ENCODE measurements around the gene KCNMA1. TPM values are rescaled to one million over a fixed set of nuclear protein-coding genes. Genes with fewer than 3 reads are reported as not detected.

The KCNMA1 gene
- total RNA-seq, 1 experiment from 2014 or later, result 139 TPM

GRCh38 chr10:77378366-77379349 lies 258.9 kb downstream of the KCNMA1 start:
- no peak for DNase-seq (ENCODE audit: low read depth)

- no peak for DNase-seq (ENCODE audit: low read depth)
Observed at GRCh38 chr10:77377678-77378352, 259.8 kb downstream of the KCNMA1 start.

- peak; percentile 72 for DNase-seq (ENCODE audit: low read depth)
Observed at GRCh38 chr10:77377034-77377433, 260.6 kb downstream of the KCNMA1 start.

- no peak for DNase-seq (ENCODE audit: low read depth)
Observed at GRCh38 chr10:77374189-77374656, 263.4 kb downstream of the KCNMA1 start.

- peak; percentile 47 for DNase-seq (ENCODE audit: low read depth)
Observed at GRCh38 chr10:77371848-77372799, 265.5 kb downstream of the KCNMA1 start.

- DNase-seq (ENCODE audit: low read depth), result no peak
Observed at GRCh38 chr10:77371421-77371820, 266.2 kb downstream of the KCNMA1 start.

- DNase-seq (ENCODE audit: low read depth), result no peak
Observed at GRCh38 chr10:77368006-77368405, 269.6 kb downstream of the KCNMA1 start.

GRCh38 chr10:77363210-77363609 lies 274.4 kb downstream of the KCNMA1 start:
- no peak for DNase-seq (ENCODE audit: low read depth)

GRCh38 chr10:77361831-77362230 lies 275.8 kb downstream of the KCNMA1 start:
- DNase-seq (ENCODE audit: low read depth), result no peak

GRCh38 chr10:77361426-77361825 lies 276.2 kb downstream of the KCNMA1 start:
- no peak for DNase-seq (ENCODE audit: low read depth)

- no peak for DNase-seq (ENCODE audit: low read depth)
Observed at GRCh38 chr10:77360835-77361234, 276.8 kb downstream of the KCNMA1 start.

- no peak for DNase-seq (ENCODE audit: low read depth)
Observed at GRCh38 chr10:77359950-77360520, 277.6 kb downstream of the KCNMA1 start.

GRCh38 chr10:77359287-77359691 lies 278.3 kb downstream of the KCNMA1 start:
- no peak for DNase-seq (ENCODE audit: low read depth)

- DNase-seq (ENCODE audit: low read depth), result no peak
Observed at GRCh38 chr10:77358656-77359055, 279.0 kb downstream of the KCNMA1 start.

GRCh38 chr10:77357611-77358310 lies 279.8 kb downstream of the KCNMA1 start:
- peak; percentile 80 for DNase-seq (ENCODE audit: low read depth)

- no peak for DNase-seq (ENCODE audit: low read depth)
Observed at GRCh38 chr10:77357185-77357584, 280.4 kb downstream of the KCNMA1 start.

GRCh38 chr10:77355844-77356243 lies 281.8 kb downstream of the KCNMA1 start:
- DNase-seq (ENCODE audit: low read depth), result peak; percentile 99

- peak; percentile 67 for DNase-seq (ENCODE audit: low read depth)
Observed at GRCh38 chr10:77351386-77351785, 286.2 kb downstream of the KCNMA1 start.

GRCh38 chr10:77350711-77351119 lies 286.9 kb downstream of the KCNMA1 start:
- DNase-seq (ENCODE audit: low read depth), result peak; percentile 100

- no peak for DNase-seq (ENCODE audit: low read depth)
Observed at GRCh38 chr10:77350134-77350533, 287.5 kb downstream of the KCNMA1 start.

All from HT1080 (cell line).